Breast epithelium (tissue), 3 donors: Measurements from ENCODE around the gene HDHD3.

Source experiments
- POLR2A ChIP-seq: fragments of 450-650 bp; IDR thresholded peaks from one replicate; pipeline ENCODE4 v1.6.1; 2016; ENCODE audit warnings: antibody characterized with exemption, mild to moderate bottlenecking, moderate library complexity
- POLR2AphosphoS5 ChIP-seq, 3 donors: sonication (generic); formaldehyde crosslinking; IDR thresholded peaks; one replicate each; pipeline ENCODE4 v1.6.1; 2017; ENCODE audit warnings: antibody characterized with exemption in 3 of 3
- TF ChIP-seq, protein P1 (sequence below), 3 donors: fragments of 450-650 bp; IDR thresholded peaks; one replicate each; pipeline ENCODE4 v1.5.1; 2016 to 2017; ENCODE audit warnings: antibody characterized with exemption in 3 of 3, mild to moderate bottlenecking in 3 of 3, moderate library complexity in 3 of 3

GRCh38 chr9:113416149-113416721 lies 39.4 kb upstream of the HDHD3 start:
- TF ChIP-seq, protein P1, sequence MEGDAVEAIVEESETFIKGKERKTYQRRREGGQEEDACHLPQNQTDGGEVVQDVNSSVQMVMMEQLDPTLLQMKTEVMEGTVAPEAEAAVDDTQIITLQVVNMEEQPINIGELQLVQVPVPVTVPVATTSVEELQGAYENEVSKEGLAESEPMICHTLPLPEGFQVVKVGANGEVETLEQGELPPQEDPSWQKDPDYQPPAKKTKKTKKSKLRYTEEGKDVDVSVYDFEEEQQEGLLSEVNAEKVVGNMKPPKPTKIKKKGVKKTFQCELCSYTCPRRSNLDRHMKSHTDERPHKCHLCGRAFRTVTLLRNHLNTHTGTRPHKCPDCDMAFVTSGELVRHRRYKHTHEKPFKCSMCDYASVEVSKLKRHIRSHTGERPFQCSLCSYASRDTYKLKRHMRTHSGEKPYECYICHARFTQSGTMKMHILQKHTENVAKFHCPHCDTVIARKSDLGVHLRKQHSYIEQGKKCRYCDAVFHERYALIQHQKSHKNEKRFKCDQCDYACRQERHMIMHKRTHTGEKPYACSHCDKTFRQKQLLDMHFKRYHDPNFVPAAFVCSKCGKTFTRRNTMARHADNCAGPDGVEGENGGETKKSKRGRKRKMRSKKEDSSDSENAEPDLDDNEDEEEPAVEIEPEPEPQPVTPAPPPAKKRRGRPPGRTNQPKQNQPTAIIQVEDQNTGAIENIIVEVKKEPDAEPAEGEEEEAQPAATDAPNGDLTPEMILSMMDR (IDR thresholded peaks at IDR 0.05): no peak
- no peak for TF ChIP-seq POLR2A
- TF ChIP-seq POLR2AphosphoS5 (IDR thresholded peaks at IDR 0.05): no peak
